Endothelial cell of umbilical vein (primary cell): Measurements from ENCODE around the gene PLEKHD1. TPM values are rescaled to one million over a fixed set of nuclear protein-coding genes. Genes with fewer than 3 reads are reported as not detected.

Experiments
- BruUV-seq: library from RNA; stranded (reverse); fragments of 400-500 nt; replicated peaks from 2 replicates; lab custom pipeline; 2021; lab: Mats Ljungman, UMichigan
- CTCF ChIA-PET: fragments of 300-600, 350-600 bp; sonication (Branson Sonifier 250); formaldehyde crosslinking; loops from one replicate; lab custom pipeline; 2021; ENCODE audit warnings: antibody characterized with exemption, inconsistent platforms; lab: Charles Lee
- POLR2A ChIA-PET: fragments of 300-600, 350-600 bp; sonication (Branson Sonifier 250); formaldehyde crosslinking; loops from one replicate; lab custom pipeline; 2021; ENCODE audit warnings: antibody characterized with exemption, inconsistent platforms; lab: Charles Lee
- DNase-seq: peaks from one replicate; pipeline ENCODE4 v3.0.0-alpha.2; 2011; ENCODE audit warnings: low read depth, low spot score
- FAIRE-seq: peaks from 2 replicates; lab custom pipeline; 2011; peaks lifted over from hg19 to GRCh38; lab: Jason Lieb, UNC
- H2AFZ ChIP-seq: 2 replicates; pipeline ENCODE4 v1.6.0; 2012; ENCODE audit warnings: low read depth, low read length, control low read depth, inconsistent platforms
- H3K27ac ChIP-seq: 2 replicates; pipeline ENCODE4 v1.5.1; 2011; ENCODE audit warnings: low read depth, mild to moderate bottlenecking, control low read depth, low read length, moderate library complexity; ENCODE audit not compliant: insufficient read depth
- H3K27me3 ChIP-seq, 2 experiments: 2 replicates each; pipeline versions ENCODE4 v1.6.0 to v1.6.1; 2011; ENCODE audit warnings: low read length in 2 of 2, mixed read lengths in 1 of 2; ENCODE audit not compliant: control insufficient read depth in 2 of 2, insufficient read depth in 2 of 2
- H3K36me3 ChIP-seq, 2 experiments: 2 replicates in 1 of 2; 3 replicates in 1 of 2; pipeline ENCODE4 v1.5.1; 2011; ENCODE audit warnings: low read length in 2 of 2, mild to moderate bottlenecking in 1 of 2, moderate library complexity in 1 of 2; ENCODE audit not compliant: control insufficient read depth in 2 of 2, insufficient read depth in 2 of 2; ENCODE audit errors: extremely low read depth in 1 of 2
- H3K4me1 ChIP-seq: 3 replicates; pipeline ENCODE4 v1.5.1; 2011; ENCODE audit warnings: mild to moderate bottlenecking, low read length; ENCODE audit not compliant: control insufficient read depth, insufficient read depth; ENCODE audit errors: extremely low read depth
- H3K4me2 ChIP-seq: 2 replicates; pipeline ENCODE4 v1.6.1; 2011; ENCODE audit warnings: low read length, control low read depth, mixed read lengths; ENCODE audit not compliant: insufficient read depth
- H3K4me3 ChIP-seq, 3 experiments: fragments of 200-600 bp in 1 of 3; sonication (generic), shearing (Covaris generic) in 1 of 3; replicated peaks in 1 of 3; 2 replicates each; pipeline ENCODE4 v1.5.1; 2011 to 2016; ENCODE audit warnings: control low read depth in 3 of 3, low read length in 3 of 3, mild to moderate bottlenecking in 2 of 3, inconsistent platforms in 1 of 3, low read depth in 1 of 3, moderate library complexity in 1 of 3; ENCODE audit not compliant: insufficient read depth in 1 of 3
- H3K79me2 ChIP-seq: 2 replicates; pipeline ENCODE4 v1.6.0; 2012; ENCODE audit warnings: low read length, inconsistent platforms; ENCODE audit not compliant: control insufficient read depth, insufficient read depth
- H3K9ac ChIP-seq: replicated peaks from 2 replicates; pipeline ENCODE3; 2011; ENCODE audit warnings: low read length, control low read depth; ENCODE audit not compliant: insufficient read depth; ENCODE audit errors: extremely low read depth
- H3K9me1 ChIP-seq: replicated peaks from 3 replicates; pipeline ENCODE4 v1.6.0; 2011; ENCODE audit warnings: mild to moderate bottlenecking, low read length; ENCODE audit not compliant: control insufficient read depth, insufficient read depth; ENCODE audit errors: extremely low read depth
- H3K9me3 ChIP-seq: replicated peaks from 2 replicates; pipeline ENCODE4 v1.5.1; 2012; ENCODE audit warnings: low read length, inconsistent platforms; ENCODE audit not compliant: control insufficient read depth, insufficient read depth
- H4K20me1 ChIP-seq: replicated peaks from 2 replicates; pipeline ENCODE3; 2011; ENCODE audit warnings: mild to moderate bottlenecking, low read length; ENCODE audit not compliant: control insufficient read depth, insufficient read depth; ENCODE audit errors: extremely low read depth
- EZH2 ChIP-seq: IDR thresholded peaks from 2 replicates; pipeline ENCODE4 v1.6.1; 2012; ENCODE audit warnings: borderline replicate concordance, low read depth, mild to moderate bottlenecking, moderate library complexity, low read length, inconsistent platforms; ENCODE audit not compliant: severe bottlenecking
- FOS ChIP-seq: IDR thresholded peaks from 2 replicates; pipeline ENCODE4 v1.6.1; 2011; ENCODE audit warnings: mild to moderate bottlenecking, low read length, moderate library complexity, borderline replicate concordance; ENCODE audit not compliant: insufficient read depth
- GATA2 ChIP-seq: IDR thresholded peaks from 2 replicates; pipeline ENCODE4 v1.7.0; 2011; ENCODE audit warnings: low read depth, mild to moderate bottlenecking, moderate library complexity, mixed read lengths, low read length; ENCODE audit not compliant: insufficient read length, insufficient read depth
- JUN ChIP-seq: IDR thresholded peaks from 2 replicates; pipeline ENCODE4 v1.6.1; 2011; ENCODE audit warnings: borderline replicate concordance, low read depth; ENCODE audit not compliant: insufficient read length, insufficient read depth
- MYC ChIP-seq: IDR thresholded peaks from one replicate; pipeline ENCODE4 v1.6.1; 2011; ENCODE audit warnings: mild to moderate bottlenecking, low read depth, low read length
- POLR2A ChIP-seq: IDR thresholded peaks from 2 replicates; pipeline ENCODE4 v1.6.1; 2012; ENCODE audit warnings: low read depth, mild to moderate bottlenecking, control low read depth, low read length
- POLR2AphosphoS5 ChIP-seq: IDR thresholded peaks from 2 replicates; pipeline ENCODE4 v1.6.1; 2012; ENCODE audit warnings: low read depth, mild to moderate bottlenecking, control low read depth, low read length, moderate library complexity; ENCODE audit not compliant: insufficient read depth
- dilution Hi-C: fragments of 300-500 bp; cut with MboI; formaldehyde crosslinking; loops from one replicate; pipeline ENCODE4 v1.15.0; 2019; ENCODE audit warnings: low sequenced_read_pairs; ENCODE audit not compliant: extremely low pct_ligation_motif_present
- intact Hi-C: fragments of 100-400 bp; cut with micrococcal nuclease; formaldehyde crosslinking; loops from one replicate; pipeline ENCODE4 v1.10.0; 2022
- polyA plus RNA-seq, 4 experiments: library from polyadenylated mRNA; depleted of rRNA in 3 of 4; stranded (reverse) in 3 of 4; unstranded in 1 of 4; fragments of >200 nt; gene quantifications; 2 replicates each; pipeline versions ENCODE4 v1.2.1 to v1.2.3, GENCODE V29; 2011 to 2012; ENCODE audit warnings: missing spikeins in 1 of 4
- total RNA-seq: library from RNA; stranded (reverse); gene quantifications from 2 replicates; pipeline ENCODE4 v1.2.3, GENCODE V29; 2021
- TF ChIP-seq, protein P1 (sequence below), 2 donors: IDR thresholded peaks; 1 replicate in 1 of 2; 2 replicates in 1 of 2; pipeline ENCODE4 v1.5.1; 2011; ENCODE audit warnings: low read length in 2 of 2, mild to moderate bottlenecking in 2 of 2, moderate library complexity in 2 of 2, control low read depth in 1 of 2, inconsistent platforms in 1 of 2, low read depth in 1 of 2; ENCODE audit not compliant: insufficient read depth in 1 of 2; ENCODE audit errors: extremely low read depth in 1 of 2
- TF ChIP-seq, protein P2 (sequence below): IDR thresholded peaks from 2 replicates; pipeline ENCODE4 v1.6.1; 2011; ENCODE audit not compliant: insufficient read depth, insufficient read length

Gene PLEKHD1
- total and polyA plus RNA-seq, 2 donors (not counting 3 experiments of a cell fraction or from before 2014, with no cell fraction given), result 0.01 TPM; not detected in 1

DNA sequence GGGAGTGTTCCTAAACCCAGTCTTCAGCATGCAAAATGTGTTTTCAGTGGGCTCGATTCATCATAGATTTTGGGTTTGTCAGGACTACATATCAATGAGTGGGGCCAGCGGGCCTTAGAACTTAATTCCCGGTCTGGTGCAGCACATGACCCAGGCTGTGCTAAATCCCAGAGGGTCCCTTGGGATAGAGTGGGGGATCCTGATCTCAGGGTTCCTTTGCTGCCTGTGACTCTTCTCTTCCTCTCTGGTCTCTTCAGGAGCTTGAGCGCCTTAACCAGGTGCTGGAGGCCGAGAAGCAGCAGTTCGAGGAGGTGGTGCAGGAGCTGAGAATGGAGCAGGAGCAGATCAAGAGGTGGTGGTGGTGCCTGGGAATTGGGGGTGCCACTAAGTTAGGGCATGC is 37.5 kb downstream of the PLEKHD1 start:
- dilution Hi-C loops (no loop called here), intact Hi-C loops (no loop called here)
- H2AFZ ChIP-seq, result no peak overlapping the region
- H4K20me1 ChIP-seq, result no peaks in the 10 kb centered on the region
- H3K9me3 ChIP-seq, result no peaks in the 10 kb centered on the region
- H3K27me3 ChIP-seq, result peaks cover 4 to 5% of the 10 kb centered on the region in 2 experiments
- H3K9me1 ChIP-seq, result no peaks in the 10 kb centered on the region
- ChIA-PET POLR2A (no interaction called here), CTCF (interaction anchor here (1.1 kb wide), 1 partner anchor 13 kb away, joined by 3 read pairs; no protein-coding TSS in a partner anchor)
- no peak overlapping the region for H3K9ac ChIP-seq
- TF ChIP-seq POLR2A (no peak), EZH2 (no peak), POLR2AphosphoS5 (no peak), MYC (no peak), GATA2 (no peak), FOS (no peak), JUN (no peak)
- TF ChIP-seq, protein P1, sequence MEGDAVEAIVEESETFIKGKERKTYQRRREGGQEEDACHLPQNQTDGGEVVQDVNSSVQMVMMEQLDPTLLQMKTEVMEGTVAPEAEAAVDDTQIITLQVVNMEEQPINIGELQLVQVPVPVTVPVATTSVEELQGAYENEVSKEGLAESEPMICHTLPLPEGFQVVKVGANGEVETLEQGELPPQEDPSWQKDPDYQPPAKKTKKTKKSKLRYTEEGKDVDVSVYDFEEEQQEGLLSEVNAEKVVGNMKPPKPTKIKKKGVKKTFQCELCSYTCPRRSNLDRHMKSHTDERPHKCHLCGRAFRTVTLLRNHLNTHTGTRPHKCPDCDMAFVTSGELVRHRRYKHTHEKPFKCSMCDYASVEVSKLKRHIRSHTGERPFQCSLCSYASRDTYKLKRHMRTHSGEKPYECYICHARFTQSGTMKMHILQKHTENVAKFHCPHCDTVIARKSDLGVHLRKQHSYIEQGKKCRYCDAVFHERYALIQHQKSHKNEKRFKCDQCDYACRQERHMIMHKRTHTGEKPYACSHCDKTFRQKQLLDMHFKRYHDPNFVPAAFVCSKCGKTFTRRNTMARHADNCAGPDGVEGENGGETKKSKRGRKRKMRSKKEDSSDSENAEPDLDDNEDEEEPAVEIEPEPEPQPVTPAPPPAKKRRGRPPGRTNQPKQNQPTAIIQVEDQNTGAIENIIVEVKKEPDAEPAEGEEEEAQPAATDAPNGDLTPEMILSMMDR (IDR thresholded peaks at IDR 0.05; ENCODE audit: extremely low read depth in 1 of 2, insufficient read depth in 1 of 2, low read depth in 1 of 2, low read length in 2 of 2), result no peak
- TF ChIP-seq, protein P2, sequence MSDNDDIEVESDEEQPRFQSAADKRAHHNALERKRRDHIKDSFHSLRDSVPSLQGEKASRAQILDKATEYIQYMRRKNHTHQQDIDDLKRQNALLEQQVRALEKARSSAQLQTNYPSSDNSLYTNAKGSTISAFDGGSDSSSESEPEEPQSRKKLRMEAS, result no peak
- H3K4me1 ChIP-seq, result no peaks in the 10 kb centered on the region
- H3K79me2 ChIP-seq, result no peaks in the 10 kb centered on the region
- no peak overlapping the region for H3K27ac ChIP-seq
- BruUV-seq, result no TSS peak
- DNase-seq (no peak), FAIRE-seq (no peak)
- H3K36me3 ChIP-seq, result no peaks in the 10 kb centered on the region
- H3K4me3 ChIP-seq, result no peak overlapping the region
- no peak overlapping the region for H3K4me2 ChIP-seq
